H1 (cell line): ENCODE data around the gene MRPL47. TPM values are rescaled to one million over a fixed set of nuclear protein-coding genes. Genes with fewer than 3 reads are reported as not detected.

Experiments used
- CTCF ChIA-PET: fragments of 300-600 bp; sonication (Branson Sonifier 250); formaldehyde crosslinking; loops from one replicate; lab custom pipeline; 2021; ENCODE audit not compliant: partially characterized antibody; lab: Charles Lee
- POLR2A ChIA-PET: fragments of 300-600 bp; sonication (Branson Sonifier 250); formaldehyde crosslinking; loops from one replicate; lab custom pipeline; 2021; ENCODE audit warnings: inconsistent platforms; ENCODE audit not compliant: partially characterized antibody; lab: Charles Lee
- DNase-seq, 2 experiments: peaks; one replicate each; pipeline versions ENCODE4 v3.0.0 to v3.0.0-alpha.2; 2010 to 2022; ENCODE audit warnings: low spot score in 2 of 2, low read depth in 1 of 2, mixed read lengths in 1 of 2
- FAIRE-seq: peaks from 2 replicates; lab custom pipeline; 2011; peaks lifted over from hg19 to GRCh38; lab: Jason Lieb, UNC
- H2AFZ ChIP-seq: 2 replicates; pipeline ENCODE4 v1.8.1; 2012; ENCODE audit warnings: low read length, inconsistent platforms
- H2AK5ac ChIP-seq: 2 replicates; pipeline ENCODE4 v1.6.1; 2013; ENCODE audit warnings: low read depth, low read length
- H2BK120ac ChIP-seq: replicated peaks from 2 replicates; pipeline ENCODE3; 2013; ENCODE audit warnings: low read depth, low read length, inconsistent platforms
- H2BK12ac ChIP-seq: 2 replicates; pipeline ENCODE4 v1.6.1; 2013; ENCODE audit warnings: low read depth, low read length
- H2BK15ac ChIP-seq: 2 replicates; pipeline ENCODE4 v1.6.1; 2013; ENCODE audit warnings: low read length
- H2BK20ac ChIP-seq: 2 replicates; pipeline ENCODE4 v1.6.1; 2013; ENCODE audit warnings: low read length
- H2BK5ac ChIP-seq: 2 replicates; pipeline ENCODE4 v1.6.1; 2013; ENCODE audit warnings: low read depth, low read length
- H3K14ac ChIP-seq: 2 replicates; pipeline ENCODE4 v1.6.1; 2013; ENCODE audit warnings: inconsistent platforms; ENCODE audit not compliant: insufficient read length
- H3K18ac ChIP-seq: 2 replicates; pipeline ENCODE4 v1.6.1; 2013; ENCODE audit warnings: low read length; ENCODE audit errors: extremely low read depth
- H3K23ac ChIP-seq: 2 replicates; pipeline ENCODE4 v1.6.1; 2013; ENCODE audit warnings: inconsistent platforms; ENCODE audit not compliant: insufficient read length
- H3K23me2 ChIP-seq: 2 replicates; pipeline ENCODE4 v1.6.1; 2013; ENCODE audit warnings: low read depth, low read length
- H3K27ac ChIP-seq: 2 replicates; pipeline ENCODE4 v1.6.1; 2011; ENCODE audit warnings: low read depth, low read length, inconsistent platforms
- H3K27me3 ChIP-seq, 4 experiments: replicated peaks in 1 of 4; 1 replicate in 1 of 4; 2 replicates in 3 of 4; pipeline versions ENCODE4 v1.6.1 to v1.8.1; 2011 to 2013; ENCODE audit warnings: low read length in 3 of 4, mild to moderate bottlenecking in 3 of 4, inconsistent platforms in 2 of 4, mixed read lengths in 2 of 4, moderate library complexity in 1 of 4; ENCODE audit not compliant: control insufficient read depth in 3 of 4, insufficient read depth in 3 of 4; ENCODE audit errors: extremely low read depth in 1 of 4
- H3K36me3 ChIP-seq, 4 experiments: 2 replicates each; pipeline versions ENCODE4 v1.6.1 to v1.8.1; 2011 to 2013; ENCODE audit warnings: mild to moderate bottlenecking in 4 of 4, low read length in 3 of 4, moderate library complexity in 2 of 4, control low read depth in 1 of 4, inconsistent platforms in 1 of 4; ENCODE audit not compliant: insufficient read depth in 4 of 4, control insufficient read depth in 2 of 4
- H3K4ac ChIP-seq: replicated peaks from 2 replicates; pipeline ENCODE3; 2013; ENCODE audit warnings: low read length, low read depth, mixed read lengths, inconsistent platforms; ENCODE audit not compliant: insufficient read length
- H3K4me1 ChIP-seq, 4 experiments: replicated peaks in 1 of 4; 1 replicate in 1 of 4; 2 replicates in 3 of 4; pipeline versions ENCODE4 v1.6.1 to v1.8.1; 2011 to 2013; ENCODE audit warnings: low read length in 3 of 4, inconsistent platforms in 2 of 4, mixed read lengths in 1 of 4; ENCODE audit not compliant: insufficient read depth in 4 of 4, control insufficient read depth in 3 of 4
- H3K4me2 ChIP-seq, 2 experiments: 2 replicates each; pipeline versions ENCODE4 v1.6.1 to v1.8.1; 2011 to 2013; ENCODE audit warnings: low read depth in 2 of 2, low read length in 2 of 2, control low read depth in 1 of 2, inconsistent platforms in 1 of 2, mild to moderate bottlenecking in 1 of 2; ENCODE audit not compliant: insufficient read depth in 1 of 2
- H3K4me3 ChIP-seq, 4 experiments: fragments of 200-600, 300-600 bp in 1 of 4; sonication (generic), shearing (Covaris generic), sonication (Bioruptor Twin) in 1 of 4; 2 replicates each; pipeline versions ENCODE4 v1.5.1 to v1.8.1; 2011 to 2016; ENCODE audit warnings: low read length in 4 of 4, low read depth in 3 of 4, control low read depth in 2 of 4, inconsistent platforms in 2 of 4, mild to moderate bottlenecking in 2 of 4, mixed read lengths in 1 of 4, moderate library complexity in 1 of 4; ENCODE audit not compliant: insufficient read depth in 2 of 4; ENCODE audit errors: extremely low read depth in 1 of 4
- H3K56ac ChIP-seq: replicated peaks from 2 replicates; pipeline ENCODE3; 2013; ENCODE audit warnings: low read depth, mild to moderate bottlenecking, mixed read lengths, low read length, inconsistent platforms; ENCODE audit not compliant: insufficient read length
- H3K79me1 ChIP-seq: 2 replicates; pipeline ENCODE4 v1.6.1; 2013; ENCODE audit warnings: low read depth, low read length, control low read depth
- H3K79me2 ChIP-seq, 2 experiments: 2 replicates each; pipeline versions ENCODE4 v1.6.1 to v1.8.1; 2012 to 2013; ENCODE audit warnings: low read length in 2 of 2, mild to moderate bottlenecking in 2 of 2, inconsistent platforms in 1 of 2; ENCODE audit not compliant: insufficient read depth in 2 of 2, control insufficient read depth in 1 of 2
- H3K9ac ChIP-seq, 4 experiments: replicated peaks in 1 of 4; 1 replicate in 1 of 4; 2 replicates in 3 of 4; pipeline versions ENCODE4 v1.6.1 to v1.8.1; 2011 to 2013; ENCODE audit warnings: low read depth in 3 of 4, low read length in 3 of 4, control low read depth in 2 of 4, mild to moderate bottlenecking in 2 of 4, moderate library complexity in 2 of 4, inconsistent platforms in 1 of 4; ENCODE audit errors: extremely low read depth in 1 of 4
- H3K9me3 ChIP-seq, 2 experiments: 2 replicates each; pipeline versions ENCODE4 v1.6.1 to v1.8.1; 2012 to 2013; ENCODE audit warnings: mild to moderate bottlenecking in 2 of 2, moderate library complexity in 2 of 2, control low read depth in 1 of 2, inconsistent platforms in 1 of 2, low read depth in 1 of 2, low read length in 1 of 2, mixed read lengths in 1 of 2; ENCODE audit not compliant: insufficient read depth in 2 of 2
- H4K20me1 ChIP-seq, 2 experiments: replicated peaks in 1 of 2; 2 replicates each; pipeline versions ENCODE3 to v1.8.1; 2011 to 2013; ENCODE audit warnings: inconsistent platforms in 2 of 2, low read length in 2 of 2, mild to moderate bottlenecking in 1 of 2; ENCODE audit not compliant: insufficient read depth in 2 of 2, control insufficient read depth in 1 of 2
- H4K5ac ChIP-seq: 2 replicates; pipeline ENCODE4 v1.6.1; 2013; ENCODE audit warnings: low read length, low read depth, mixed read lengths, inconsistent platforms; ENCODE audit not compliant: insufficient read length
- H4K8ac ChIP-seq: 2 replicates; pipeline ENCODE4 v1.8.0; 2013; ENCODE audit warnings: mild to moderate bottlenecking, moderate library complexity, low read length, inconsistent platforms; ENCODE audit not compliant: insufficient read depth; ENCODE audit errors: extremely low read depth
- H4K91ac ChIP-seq: replicated peaks from 2 replicates; pipeline ENCODE3; 2013; ENCODE audit warnings: low read length, mixed read lengths, inconsistent platforms; ENCODE audit not compliant: insufficient read length
- BRCA1 ChIP-seq: IDR thresholded peaks from 2 replicates; pipeline ENCODE4 v1.6.1; 2012; ENCODE audit warnings: low read depth, low read length, improper control_type of control experiment
- CBX5 ChIP-seq: fragments of 300-800, 300-1000 bp; sonication (generic); IDR thresholded peaks from 2 replicates; pipeline ENCODE4 v1.7.1; 2016; ENCODE audit warnings: antibody characterized with exemption, low read length, low read depth
- EP300 ChIP-seq, 2 experiments: IDR thresholded peaks; 1 replicate in 1 of 2; 2 replicates in 1 of 2; pipeline ENCODE4 v1.6.1; 2011 to 2012; ENCODE audit warnings: low read depth in 2 of 2, low read length in 2 of 2, mild to moderate bottlenecking in 2 of 2, borderline replicate concordance in 1 of 2, inconsistent platforms in 1 of 2, moderate library complexity in 1 of 2
- NRF1 ChIP-seq: IDR thresholded peaks from 2 replicates; pipeline ENCODE4 v1.6.1; 2011; ENCODE audit warnings: mild to moderate bottlenecking, low read depth, low read length, improper control_type of control experiment
- POLR2A ChIP-seq, 2 experiments: IDR thresholded peaks; 1 replicate in 1 of 2; 2 replicates in 1 of 2; pipeline ENCODE4 v1.6.1; 2011; ENCODE audit warnings: low read depth in 2 of 2, low read length in 2 of 2, mild to moderate bottlenecking in 2 of 2; ENCODE audit errors: control extremely low read depth in 1 of 2
- RBBP5 ChIP-seq: IDR thresholded peaks from 2 replicates; pipeline ENCODE4 v1.7.1; 2012; ENCODE audit warnings: low read depth, mild to moderate bottlenecking, inconsistent platforms, low read length, moderate library complexity, borderline replicate concordance
- RFX5 ChIP-seq: IDR thresholded peaks from 2 replicates; pipeline ENCODE4 v1.6.1; 2011; ENCODE audit warnings: low read depth, low read length, improper control_type of control experiment, borderline replicate concordance
- RNF2 ChIP-seq: fragments of 200-900, 300-1000 bp; sonication (generic); IDR thresholded peaks from 2 replicates; pipeline ENCODE4 v1.7.1; 2016; ENCODE audit warnings: borderline replicate concordance, low read depth, mild to moderate bottlenecking, antibody characterized with exemption, low read length; ENCODE audit not compliant: poor library complexity, severe bottlenecking; ENCODE audit errors: missing control alignments
- TAF7 ChIP-seq: optimal IDR thresholded peaks from 2 replicates; pipeline ENCODE3; 2011; ENCODE audit warnings: low read depth, mild to moderate bottlenecking, inconsistent platforms, low read length, moderate library complexity, borderline replicate concordance
- TBP ChIP-seq: IDR thresholded peaks from 2 replicates; pipeline ENCODE4 v1.6.1; 2011; ENCODE audit warnings: low read depth, low read length, improper control_type of control experiment
- YY1 ChIP-seq: IDR thresholded peaks from 2 replicates; pipeline ENCODE4 v1.6.1; 2011; ENCODE audit warnings: low read depth, mild to moderate bottlenecking, low read length
- WGBS, 2 experiments: shearing (Covaris generic) in 1 of 2; methylation state at CpG; one replicate each; pipeline versions ENCODE4 v1.1.6 to v1.1.7; 2013 to 2015; ENCODE audit warnings: low lambda C conversion rate in 2 of 2, mixed read lengths in 2 of 2, inconsistent platforms in 1 of 2, low coverage in 1 of 2, missing lambda C conversion rate in 1 of 2; ENCODE audit not compliant: insufficient replicate concordance in 2 of 2, insufficient coverage in 1 of 2, insufficient read length in 1 of 2; ENCODE audit errors: extremely low coverage in 1 of 2, missing lambda C conversion rate in 1 of 2; 5-methylcytosine and 5-hydroxymethylcytosine counted together
- polyA plus RNA-seq, 7 experiments: library from polyadenylated mRNA; depleted of rRNA in 3 of 7; stranded (reverse) in 5 of 7; unstranded in 2 of 7; fragments of >200 nt in 5 of 7; fragments of 200-250 nt in 2 of 7; gene quantifications; 1 replicate in 5 of 7; 2 replicates in 1 of 7; 4 replicates in 1 of 7; pipeline versions ENCODE4 v1.2.1 to v1.2.3, GENCODE V29; 2011 to 2013; ENCODE audit warnings: missing spikeins in 2 of 7, mixed read lengths in 2 of 7
- total RNA-seq: library from RNA; stranded (reverse); fragmentation: NEBNext Ultra II Directional; extraction: Animal tissue kit (Norgen Biotek cat#: 25700); gene quantifications from 2 replicates; pipeline ENCODE4 v1.2.1, GENCODE V29; 2021
- TF ChIP-seq, protein P1 (sequence below): IDR thresholded peaks from 2 replicates; pipeline ENCODE4 v1.6.1; 2012; ENCODE audit warnings: low read length, inconsistent platforms

The MRPL47 gene
- total and polyA plus RNA-seq, 2 of the 8 experiments (the other 6 are each of a cell fraction or from before 2014, with no cell fraction given): 26.1 to 76.6 TPM

GRCh38 chr3:179613807-179614206 lies 9.4 kb upstream of the MRPL47 start:
- FAIRE-seq: no peak
- no peak overlapping the region for H3K9ac ChIP-seq
- TF ChIP-seq TBP: no peak
- TF ChIP-seq RBBP5: no peak
- TF ChIP-seq, protein P1, sequence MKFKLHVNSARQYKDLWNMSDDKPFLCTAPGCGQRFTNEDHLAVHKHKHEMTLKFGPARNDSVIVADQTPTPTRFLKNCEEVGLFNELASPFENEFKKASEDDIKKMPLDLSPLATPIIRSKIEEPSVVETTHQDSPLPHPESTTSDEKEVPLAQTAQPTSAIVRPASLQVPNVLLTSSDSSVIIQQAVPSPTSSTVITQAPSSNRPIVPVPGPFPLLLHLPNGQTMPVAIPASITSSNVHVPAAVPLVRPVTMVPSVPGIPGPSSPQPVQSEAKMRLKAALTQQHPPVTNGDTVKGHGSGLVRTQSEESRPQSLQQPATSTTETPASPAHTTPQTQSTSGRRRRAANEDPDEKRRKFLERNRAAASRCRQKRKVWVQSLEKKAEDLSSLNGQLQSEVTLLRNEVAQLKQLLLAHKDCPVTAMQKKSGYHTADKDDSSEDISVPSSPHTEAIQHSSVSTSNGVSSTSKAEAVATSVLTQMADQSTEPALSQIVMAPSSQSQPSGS: no peak
- no peak for TF ChIP-seq BRCA1
- TF ChIP-seq YY1: no peak
- TF ChIP-seq POLR2A (IDR thresholded peaks at IDR 0.05; ENCODE audit: control extremely low read depth in 1 of 2, low read depth in 2 of 2, low read length in 2 of 2): no peak
- TF ChIP-seq TAF7: no peak
- TF ChIP-seq EP300 (IDR thresholded peaks at IDR 0.05; ENCODE audit: borderline replicate concordance in 1 of 2, low read depth in 2 of 2, low read length in 2 of 2): no peak
- no peak for TF ChIP-seq CBX5
- no peak for TF ChIP-seq RFX5
- no peak for TF ChIP-seq RNF2
- no peak for TF ChIP-seq NRF1

More at GRCh38 chr3:179613807-179614206, 9.4 kb upstream of the MRPL47 start:
- POLR2A ChIA-PET: no interaction called here
- H3K4me2 ChIP-seq: no peak overlapping the region
- H4K8ac ChIP-seq: no peak overlapping the region
- no peak for DNase-seq
- H3K4me1 ChIP-seq: no peaks in the 10 kb centered on the region
- H3K27me3 ChIP-seq: no peaks in the 10 kb centered on the region
- H4K20me1 ChIP-seq: no peaks in the 10 kb centered on the region
- H2BK15ac ChIP-seq: no peak overlapping the region
- no peaks in the 10 kb centered on the region for H3K9me3 ChIP-seq
- H4K91ac ChIP-seq: no peak overlapping the region
- no peak overlapping the region for H3K4me3 ChIP-seq
- no peak overlapping the region for H3K14ac ChIP-seq
- no peak overlapping the region for H2AK5ac ChIP-seq
- no peak overlapping the region for H3K4ac ChIP-seq
- no peak overlapping the region for H2AFZ ChIP-seq
- H3K27ac ChIP-seq: no peak overlapping the region
- no peak overlapping the region for H2BK120ac ChIP-seq
- WGBS, 2 experiments: 82% methylated on average over 2 of the region's 2 CpGs; no CpG with 5 or more reads in 1 of the 2 experiments
- H3K23ac ChIP-seq: no peak overlapping the region
- no peaks in the 10 kb centered on the region; the same call in 1 of the 2 replicates for H3K23me2 ChIP-seq
- H4K5ac ChIP-seq: no peak overlapping the region
- no peak overlapping the region for H2BK12ac ChIP-seq
- no peak overlapping the region for H3K18ac ChIP-seq
- no peak overlapping the region for H2BK20ac ChIP-seq
- CTCF ChIA-PET: interaction anchor here (2.1 kb wide), 1 partner anchor 36 kb away, joined by 9 read pairs; no protein-coding TSS in a partner anchor
- H3K56ac ChIP-seq: no peak overlapping the region
- H3K36me3 ChIP-seq: peaks cover 0 to 14% (median 7%) of the 10 kb centered on the region in 4 experiments; a peak in 5 of 8 replicates
- peaks cover 0 to 2% of the 10 kb centered on the region in 2 experiments; a peak in 1 of 4 replicates for H3K79me2 ChIP-seq
- H3K79me1 ChIP-seq: no peaks in the 10 kb centered on the region
- no peak overlapping the region for H2BK5ac ChIP-seq
